GM18526 (cell line): ENCODE measurements around the gene ALK.

ENCODE experiments used
- POLR2A ChIP-seq: IDR thresholded peaks from 3 replicates; pipeline ENCODE4 v1.6.1; 2011; ENCODE audit not compliant: insufficient read length; ENCODE audit errors: extremely low read depth

Gene ALK

GRCh38 chr2:29201979-29202378 lies 719.4 kb downstream of the ALK start:
- no peak for TF ChIP-seq POLR2A

GRCh38 chr2:29196792-29197788 lies 724.3 kb downstream of the ALK start:
- no peak for TF ChIP-seq POLR2A

DNA sequence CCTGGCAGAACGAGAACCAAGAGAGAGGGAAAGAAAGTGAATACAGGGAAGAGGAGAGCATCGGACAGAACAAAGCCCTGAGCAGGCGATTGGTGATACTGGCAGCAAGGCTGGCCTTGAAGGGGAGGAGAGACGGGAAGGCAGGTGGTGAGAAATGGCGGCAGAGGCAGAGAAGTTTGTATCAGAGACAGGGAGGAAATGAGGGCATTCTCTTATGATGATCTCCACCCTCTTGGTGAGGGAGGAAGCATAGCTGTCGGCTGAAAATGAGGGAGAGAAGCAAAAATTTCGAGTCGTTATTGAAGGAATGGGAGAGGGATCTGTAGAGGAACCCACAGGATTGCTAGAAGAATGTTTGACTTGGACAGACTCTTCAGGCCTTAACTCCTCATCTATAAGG lies 725.6 kb downstream of the ALK start:
- no peak for TF ChIP-seq POLR2A

GRCh38 chr2:29193681-29194080 lies 727.7 kb downstream of the ALK start:
- no peak for TF ChIP-seq POLR2A

GRCh38 chr2:29193111-29193510 lies 728.3 kb downstream of the ALK start:
- TF ChIP-seq POLR2A: no peak

DNA sequence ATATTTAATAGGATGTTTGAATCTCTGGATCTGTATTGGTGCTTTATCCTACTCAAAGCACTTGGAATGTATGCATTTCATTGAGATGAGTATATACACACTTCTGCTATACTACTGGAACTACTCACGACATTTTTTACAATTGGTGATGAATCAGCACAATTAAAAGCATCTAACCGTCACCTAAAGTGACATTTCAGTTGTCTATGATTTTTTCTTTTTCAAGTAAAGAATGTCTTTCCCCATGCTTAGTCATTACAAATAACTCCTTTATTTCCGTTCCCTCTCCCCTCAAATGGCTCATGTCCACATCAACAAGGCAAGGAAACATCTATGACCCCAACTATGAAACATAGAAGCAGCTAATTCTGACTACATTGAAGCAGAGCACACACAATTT lies 728.9 kb downstream of the ALK start:
- no peak for TF ChIP-seq POLR2A

DNA sequence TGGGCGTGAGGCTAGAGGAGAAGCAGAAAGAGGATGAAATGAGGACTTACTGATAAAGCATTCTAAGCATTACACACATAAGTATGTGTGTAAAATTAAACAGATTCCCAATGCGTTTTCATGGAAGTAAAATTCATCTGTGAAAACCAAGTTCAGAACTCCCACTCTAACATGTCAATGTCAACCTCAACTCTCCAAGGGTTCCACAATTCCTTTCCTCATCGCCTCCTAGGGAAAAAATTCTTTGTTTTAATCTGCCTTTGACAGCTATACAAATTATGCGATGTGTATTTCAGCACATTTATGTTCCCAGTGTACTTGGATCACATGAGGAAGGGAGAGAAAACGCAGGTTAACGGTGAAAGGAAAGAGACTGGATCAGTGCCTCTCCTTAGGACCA lies 729.6 kb downstream of the ALK start:
- no peak for TF ChIP-seq POLR2A

DNA sequence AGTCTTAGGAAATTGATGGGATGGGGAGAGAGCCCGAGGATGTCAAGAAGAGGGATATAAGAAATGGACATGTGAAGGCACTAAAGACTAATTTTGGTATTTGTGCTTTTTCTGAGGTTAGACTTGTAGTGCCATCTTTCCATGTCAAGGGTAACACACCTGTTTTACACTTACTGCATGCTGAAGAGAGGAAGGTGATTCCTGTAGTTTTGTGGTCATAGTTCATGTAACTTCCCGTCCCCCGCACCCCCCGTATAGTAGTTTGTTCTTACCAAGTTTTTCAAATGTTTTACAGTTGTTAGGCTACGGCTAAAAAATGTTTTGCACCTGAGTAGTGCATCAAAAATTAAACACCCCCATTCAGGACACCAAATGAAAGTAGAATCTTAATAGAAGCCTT lies 732.3 kb downstream of the ALK start:
- no peak for TF ChIP-seq POLR2A

- no peak for TF ChIP-seq POLR2A
Measured at GRCh38 chr2:29187926-29188325, 733.5 kb downstream of the ALK start.

DNA sequence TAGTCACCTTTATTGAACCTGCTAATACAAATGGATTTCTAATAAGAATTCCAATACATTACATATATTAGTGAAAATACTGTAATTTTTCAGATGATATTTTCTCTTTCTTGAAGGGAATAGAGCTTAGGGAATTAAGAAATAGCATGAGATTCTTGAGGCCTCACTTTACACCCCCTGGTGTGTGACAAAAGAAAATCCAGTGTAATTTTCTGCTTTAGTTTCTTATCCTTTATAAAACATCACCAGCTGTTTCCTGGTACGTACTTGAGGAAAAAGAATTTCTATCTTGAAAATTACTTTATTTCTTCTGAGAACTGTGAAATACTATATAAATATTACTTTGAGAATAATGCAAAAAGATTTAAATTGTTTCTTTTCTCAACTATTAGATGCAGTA lies 734.6 kb downstream of the ALK start:
- TF ChIP-seq POLR2A: no peak

GRCh38 chr2:29184531-29184930 lies 736.9 kb downstream of the ALK start:
- no peak for TF ChIP-seq POLR2A

DNA sequence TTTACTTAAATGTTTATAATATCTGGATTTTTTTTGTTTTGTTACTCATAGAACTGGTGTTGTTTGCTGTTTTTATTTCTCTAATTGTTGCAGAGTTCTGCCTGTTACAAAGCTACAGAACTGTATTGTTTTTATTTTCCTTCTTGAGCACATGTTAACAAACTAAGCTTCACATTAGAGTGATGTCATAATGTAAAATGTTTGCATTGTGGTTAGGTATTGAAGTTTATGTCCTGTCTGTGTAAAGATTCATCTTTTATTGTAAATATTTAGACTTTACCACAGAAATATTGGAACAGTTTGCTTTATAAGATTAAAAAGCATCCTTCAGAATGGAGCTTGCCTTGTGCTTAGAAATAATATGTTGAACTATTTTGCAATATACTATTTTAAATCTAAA lies 738.5 kb downstream of the ALK start:
- no peak for TF ChIP-seq POLR2A

DNA sequence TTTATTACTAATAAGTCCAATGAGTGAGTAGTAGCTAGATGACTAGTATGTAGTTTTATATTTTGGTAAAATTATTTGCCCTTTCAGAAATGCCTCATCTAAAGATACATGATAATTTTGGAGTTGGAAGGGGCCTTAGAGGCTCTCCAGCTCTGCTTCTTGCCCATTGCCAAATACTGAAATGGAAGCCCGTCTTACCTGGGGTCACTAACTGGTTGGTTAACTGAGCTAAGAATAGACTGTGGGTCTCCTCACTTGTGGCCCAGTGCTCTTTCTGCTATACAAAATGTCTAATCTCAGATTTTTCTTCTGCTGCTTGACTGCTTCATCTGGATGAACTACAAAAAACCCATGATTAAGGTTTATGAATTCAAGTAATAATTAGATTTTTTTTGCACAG lies 739.1 kb downstream of the ALK start:
- TF ChIP-seq POLR2A: no peak

DNA sequence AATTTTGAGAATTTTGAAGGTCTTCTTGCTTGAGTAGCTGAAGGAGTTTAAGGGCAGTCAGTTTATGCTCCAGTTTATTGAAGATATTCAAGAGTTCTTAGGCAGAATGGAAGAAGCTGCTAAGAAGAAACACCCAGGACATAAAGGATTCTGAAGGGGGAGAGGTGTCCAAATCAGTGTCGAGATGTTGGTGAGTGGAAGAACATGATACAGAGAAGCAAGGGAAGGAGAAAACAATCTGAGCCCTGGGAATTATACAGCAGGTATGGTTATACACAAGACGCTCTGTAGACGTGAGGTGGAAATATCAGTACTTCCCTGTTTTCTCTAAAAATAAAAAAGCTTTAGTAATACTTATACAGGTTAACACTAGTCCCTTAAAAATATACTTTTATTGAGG lies 746.0 kb downstream of the ALK start:
- TF ChIP-seq POLR2A: no peak

GRCh38 chr2:29174937-29175336 lies 746.4 kb downstream of the ALK start:
- TF ChIP-seq POLR2A: no peak

DNA sequence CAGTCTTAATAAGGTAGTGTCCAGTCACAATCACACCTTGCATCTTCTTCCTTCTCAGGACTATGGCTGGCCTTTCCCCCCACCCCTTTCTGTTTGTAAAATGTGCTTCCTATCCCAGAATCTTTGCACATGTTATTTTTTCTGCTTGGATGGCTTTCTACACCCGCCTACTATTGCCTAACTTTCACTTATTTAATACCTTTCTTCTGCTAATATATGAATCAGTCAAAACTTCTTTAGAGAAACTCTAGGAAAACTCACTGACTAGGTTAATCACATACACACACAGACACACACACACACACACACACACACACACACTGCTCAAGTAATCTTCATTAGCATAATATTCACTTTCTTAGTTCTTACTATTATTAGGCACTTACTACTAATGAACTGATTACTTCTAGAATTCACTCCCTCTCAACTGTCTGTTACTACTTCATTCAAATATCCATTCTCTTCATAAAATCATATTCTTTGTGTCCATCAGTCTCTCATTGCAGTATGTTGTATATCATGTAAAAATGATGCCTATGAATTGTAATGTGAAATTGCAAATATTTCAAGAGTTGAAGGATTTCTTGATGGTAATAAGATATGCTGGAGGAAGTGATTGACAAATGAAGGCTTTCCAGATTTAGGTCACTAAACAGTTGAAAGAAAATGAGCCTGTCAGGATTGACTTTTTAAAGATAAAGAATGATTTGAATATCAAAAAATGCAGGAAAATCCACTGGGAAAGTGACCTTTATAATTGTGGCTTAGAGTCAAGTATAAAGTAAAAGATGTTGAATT lies 754.9 kb downstream of the ALK start:
- no peak for TF ChIP-seq POLR2A
